ENCODE results near the gene TMPRSS11D.

DNA sequence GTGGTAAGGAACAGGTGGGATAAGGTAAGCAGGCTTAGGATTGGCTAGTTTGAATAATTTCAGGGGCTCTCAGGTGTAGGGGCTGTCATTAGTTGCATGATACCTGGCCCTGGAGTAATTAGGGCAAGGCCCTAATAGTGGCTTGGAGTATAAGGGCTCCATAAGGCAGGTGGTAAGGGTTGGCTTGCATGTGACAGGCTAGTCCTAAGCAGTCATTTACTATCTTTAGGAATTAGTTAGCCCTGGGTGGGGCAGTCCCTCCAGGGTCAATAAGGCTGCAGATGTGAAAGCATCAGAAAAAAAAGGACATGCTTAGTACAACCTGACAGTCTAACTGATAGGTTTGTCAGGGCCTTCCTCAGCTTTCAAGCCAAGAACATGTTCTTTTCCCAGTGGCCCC lies 7.8 kb upstream of the TMPRSS11D start:
- no peak for TF ChIP-seq POLR2A (IDR thresholded peaks at IDR 0.05; ENCODE audit: low read length)
- TF ChIP-seq GATA1 (IDR thresholded peaks at IDR 0.05; ENCODE audit: low read depth, low read length), result no peak
